ENCODE data around the gene TWIST2.

Gene TWIST2

DNA sequence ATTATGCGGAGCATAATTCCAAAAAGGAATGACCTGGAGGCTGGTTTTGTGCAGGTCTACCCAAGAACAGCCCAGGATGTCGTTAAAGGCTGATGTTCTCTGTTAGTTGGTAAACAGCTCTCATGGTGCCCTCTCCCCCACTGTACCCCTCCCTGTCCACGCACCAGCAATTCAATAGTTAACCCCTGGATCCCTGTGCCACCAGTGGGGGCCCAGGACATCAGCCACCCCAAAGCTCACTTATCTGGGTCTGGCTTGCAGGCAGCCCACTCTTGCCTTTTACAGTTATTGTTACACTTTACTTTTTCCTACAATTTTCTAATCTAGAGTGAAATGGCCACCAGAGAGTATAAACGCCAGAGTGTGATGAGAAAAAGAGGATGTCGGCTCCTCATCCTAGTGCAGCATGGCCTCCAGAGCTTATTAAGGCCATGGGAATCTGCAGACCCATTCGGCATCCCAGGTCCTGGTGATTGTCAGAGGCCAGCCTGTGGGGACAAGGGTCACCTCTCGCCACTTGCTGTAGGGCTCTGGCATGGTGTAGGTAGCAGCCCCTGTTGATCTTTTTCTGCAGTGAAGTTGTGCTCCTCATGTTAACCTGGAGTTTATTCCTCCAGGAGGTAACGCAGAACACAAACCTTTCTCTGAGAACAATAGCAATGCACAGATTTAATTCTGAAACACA, 30.3 kb downstream of the TWIST2 start:
- no CpG with 5 or more reads among the region's 8 CpGs for WGBS, 2 donors (ENCODE audit: extremely low coverage in 2 of 2, insufficient read length in 2 of 2, insufficient replicate concordance in 1 of 2)
- H4K91ac ChIP-seq (ENCODE audit: low read depth, low read length, poor library complexity) = no peak overlapping the region
- H3K4me2 ChIP-seq (ENCODE audit: insufficient read depth, low read length, poor library complexity, severe bottlenecking) = no peak overlapping the region
- no peak overlapping the region for H2BK5ac ChIP-seq (ENCODE audit: low read length)
- peaks cover 0 to 3% of the 10 kb centered on the region in 2 donors for H3K4me1 ChIP-seq (ENCODE audit: control insufficient read depth in 2 of 2, insufficient read depth in 1 of 2, low read depth in 1 of 2, low read length in 2 of 2)
- no peak overlapping the region for H2BK120ac ChIP-seq (ENCODE audit: low read depth, low read length)
- H3K9ac ChIP-seq (ENCODE audit: low read depth, low read length, poor library complexity) = no peak overlapping the region
- no peak overlapping the region for H4K8ac ChIP-seq (ENCODE audit: low read depth, low read length)
- H3K27me3 ChIP-seq (ENCODE audit: control insufficient read depth in 3 of 3, insufficient read depth in 3 of 3, low read depth in 1 of 3, low read length in 3 of 3) = no peaks in the 10 kb centered on the region
- H2AFZ ChIP-seq (ENCODE audit: low read length) = no peak overlapping the region
- no peak overlapping the region for H3K27ac ChIP-seq (replicated peaks; ENCODE audit: low read length)
- H3K18ac ChIP-seq (ENCODE audit: low read length) = peak overlapping the region; percentile 13
- H3K4ac ChIP-seq (ENCODE audit: low read length) = no peak overlapping the region
- no peak overlapping the region for H3K14ac ChIP-seq (ENCODE audit: low read length)
- H3K23ac ChIP-seq (ENCODE audit: low read depth, low read length, poor library complexity) = no peak overlapping the region
- DNase-seq (ENCODE audit: low spot score) = no peak
- H2AK5ac ChIP-seq (ENCODE audit: low read depth, low read length) = no peak overlapping the region
- H3K79me1 ChIP-seq (ENCODE audit: low read depth, low read length) = no peaks in the 10 kb centered on the region
- H3K9me3 ChIP-seq (replicated peaks in 1 of 2; ENCODE audit: control insufficient read depth in 2 of 2, insufficient read depth in 1 of 2, low read depth in 1 of 2, low read length in 2 of 2) = no peaks in the 10 kb centered on the region
- H3K4me3 ChIP-seq (ENCODE audit: low read length in 2 of 2) = no peak overlapping the region
- H2BK12ac ChIP-seq (ENCODE audit: low read length) = no peak overlapping the region
- no peaks in the 10 kb centered on the region for H3K36me3 ChIP-seq (replicated peaks in 1 of 2; ENCODE audit: control insufficient read depth in 2 of 2, insufficient read depth in 2 of 2, low read length in 2 of 2)
- H2BK15ac ChIP-seq (ENCODE audit: low read length) = no peak overlapping the region

GRCh38 chr2:238879043-238879442, 31.2 kb downstream of the TWIST2 start:
- H2BK5ac ChIP-seq (ENCODE audit: low read length) = no peak overlapping the region
- H3K23ac ChIP-seq (ENCODE audit: low read depth, low read length, poor library complexity) = no peak overlapping the region
- H3K4me1 ChIP-seq (ENCODE audit: control insufficient read depth in 2 of 2, insufficient read depth in 1 of 2, low read depth in 1 of 2, low read length in 2 of 2) = peaks cover 0 to 3% of the 10 kb centered on the region in 2 donors
- H2BK12ac ChIP-seq (ENCODE audit: low read length) = no peak overlapping the region
- no peaks in the 10 kb centered on the region for H3K36me3 ChIP-seq (replicated peaks in 1 of 2; ENCODE audit: control insufficient read depth in 2 of 2, insufficient read depth in 2 of 2, low read length in 2 of 2)
- no peak overlapping the region for H3K18ac ChIP-seq (ENCODE audit: low read length)
- H3K27me3 ChIP-seq (ENCODE audit: control insufficient read depth in 3 of 3, insufficient read depth in 3 of 3, low read depth in 1 of 3, low read length in 3 of 3) = no peaks in the 10 kb centered on the region
- no peak overlapping the region for H2BK120ac ChIP-seq (ENCODE audit: low read depth, low read length)
- H2AK5ac ChIP-seq (ENCODE audit: low read depth, low read length) = no peak overlapping the region
- no peak for DNase-seq (ENCODE audit: low spot score)
- no peak overlapping the region for H4K8ac ChIP-seq (ENCODE audit: low read depth, low read length)
- no peak overlapping the region for H3K4me2 ChIP-seq (ENCODE audit: insufficient read depth, low read length, poor library complexity, severe bottlenecking)
- no CpG with 5 or more reads among the region's 6 CpGs for WGBS, 2 donors (ENCODE audit: extremely low coverage in 2 of 2, insufficient read length in 2 of 2, insufficient replicate concordance in 1 of 2)
- no peak overlapping the region for H3K4ac ChIP-seq (ENCODE audit: low read length)
- no peaks in the 10 kb centered on the region for H3K79me1 ChIP-seq (ENCODE audit: low read depth, low read length)
- H2BK15ac ChIP-seq (ENCODE audit: low read length) = no peak overlapping the region
- no peak overlapping the region for H3K27ac ChIP-seq (replicated peaks; ENCODE audit: low read length)
- no peak overlapping the region for H4K91ac ChIP-seq (ENCODE audit: low read depth, low read length, poor library complexity)
- H3K4me3 ChIP-seq (ENCODE audit: low read length in 2 of 2) = no peak overlapping the region
- H2AFZ ChIP-seq (ENCODE audit: low read length) = no peak overlapping the region
- H3K14ac ChIP-seq (ENCODE audit: low read length) = no peak overlapping the region
- H3K9ac ChIP-seq (ENCODE audit: low read depth, low read length, poor library complexity) = no peak overlapping the region
- H3K9me3 ChIP-seq (replicated peaks in 1 of 2; ENCODE audit: control insufficient read depth in 2 of 2, insufficient read depth in 1 of 2, low read depth in 1 of 2, low read length in 2 of 2) = no peaks in the 10 kb centered on the region

DNA sequence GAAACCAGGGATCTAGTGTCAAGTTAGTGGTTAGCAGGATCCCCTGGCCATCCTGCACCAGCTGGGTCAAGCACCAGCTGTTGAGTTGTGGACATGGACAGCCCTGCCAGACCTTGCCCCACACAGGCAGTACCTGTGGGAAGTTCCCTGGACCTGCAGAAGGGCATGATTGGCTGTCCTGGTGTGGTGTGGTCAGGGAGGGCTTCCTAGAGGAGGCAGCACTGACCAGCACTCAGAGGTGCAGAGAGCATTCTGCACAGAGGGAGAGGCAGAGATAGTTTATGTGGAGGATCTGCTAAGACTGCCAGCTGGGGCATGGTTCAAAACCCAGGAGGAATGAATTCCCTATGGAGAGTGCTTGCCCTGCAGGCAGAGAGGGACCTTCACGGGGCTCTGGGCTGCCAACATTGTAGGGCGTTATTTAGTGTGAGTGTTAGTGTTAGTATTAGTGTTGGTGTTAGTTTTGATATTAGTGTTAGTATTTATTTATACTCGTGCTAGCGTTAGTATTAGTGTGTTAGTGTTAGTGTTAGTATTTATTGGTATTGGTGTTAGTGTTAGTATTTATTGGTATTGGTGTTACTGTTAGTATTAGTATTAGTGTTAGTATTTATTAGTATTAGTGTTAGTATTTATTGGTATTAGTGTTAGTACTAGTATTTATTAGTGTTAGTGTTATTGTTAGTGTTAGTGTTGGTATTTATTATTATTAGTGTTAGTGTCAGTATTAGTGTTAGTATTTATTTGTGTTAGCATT, 31.9 kb downstream of the TWIST2 start:
- 100% methylated on average over 1 to 3 of the region's 4 CpGs for WGBS, 2 donors (ENCODE audit: extremely low coverage in 2 of 2, insufficient read length in 2 of 2, insufficient replicate concordance in 1 of 2)
- no peak overlapping the region for H3K27ac ChIP-seq (replicated peaks; ENCODE audit: low read length)
- peak overlapping the region; percentile 62 for H3K18ac ChIP-seq (ENCODE audit: low read length)
- H2AK5ac ChIP-seq (ENCODE audit: low read depth, low read length) = peak overlapping the region; percentile 83
- no peaks in the 10 kb centered on the region for H3K36me3 ChIP-seq (replicated peaks in 1 of 2; ENCODE audit: control insufficient read depth in 2 of 2, insufficient read depth in 2 of 2, low read length in 2 of 2)
- no peak overlapping the region for H3K23ac ChIP-seq (ENCODE audit: low read depth, low read length, poor library complexity)
- H4K8ac ChIP-seq (ENCODE audit: low read depth, low read length) = no peak overlapping the region
- no peak overlapping the region for H2AFZ ChIP-seq (ENCODE audit: low read length)
- H2BK120ac ChIP-seq (ENCODE audit: low read depth, low read length) = no peak overlapping the region
- DNase-seq (ENCODE audit: low spot score) = no peak
- no peak overlapping the region for H2BK5ac ChIP-seq (ENCODE audit: low read length)
- H3K79me1 ChIP-seq (ENCODE audit: low read depth, low read length) = no peaks in the 10 kb centered on the region
- no peak overlapping the region for H4K91ac ChIP-seq (ENCODE audit: low read depth, low read length, poor library complexity)
- no peak overlapping the region for H3K14ac ChIP-seq (ENCODE audit: low read length)
- H3K9ac ChIP-seq (ENCODE audit: low read depth, low read length, poor library complexity) = peak overlapping the region; percentile 27
- H3K9me3 ChIP-seq (replicated peaks in 1 of 2; ENCODE audit: control insufficient read depth in 2 of 2, insufficient read depth in 1 of 2, low read depth in 1 of 2, low read length in 2 of 2) = no peaks in the 10 kb centered on the region
- H3K4me3 ChIP-seq (ENCODE audit: low read length in 2 of 2) = no peak overlapping the region
- no peak overlapping the region for H2BK12ac ChIP-seq (ENCODE audit: low read length)
- H3K4me1 ChIP-seq (ENCODE audit: control insufficient read depth in 2 of 2, insufficient read depth in 1 of 2, low read depth in 1 of 2, low read length in 2 of 2) = peaks cover 0 to 3% of the 10 kb centered on the region in 2 donors
- H2BK15ac ChIP-seq (ENCODE audit: low read length) = no peak overlapping the region
- H3K4me2 ChIP-seq (ENCODE audit: insufficient read depth, low read length, poor library complexity, severe bottlenecking) = no peak overlapping the region
- H3K27me3 ChIP-seq (ENCODE audit: control insufficient read depth in 3 of 3, insufficient read depth in 3 of 3, low read depth in 1 of 3, low read length in 3 of 3) = no peaks in the 10 kb centered on the region
- no peak overlapping the region for H3K4ac ChIP-seq (ENCODE audit: low read length)

- Histone ChIP-seq H4K8ac (ENCODE audit: low read depth, low read length) (no peak overlapping the region), H3K27ac (replicated peaks; ENCODE audit: low read length) (no peak overlapping the region), H4K91ac (ENCODE audit: low read depth, low read length, poor library complexity) (no peak overlapping the region), H3K79me1 (ENCODE audit: low read depth, low read length) (no peaks in the 10 kb centered on the region), H3K4me2 (ENCODE audit: insufficient read depth, low read length, poor library complexity, severe bottlenecking) (no peak overlapping the region), H3K18ac (ENCODE audit: low read length) (no peak overlapping the region), H3K9me3 (replicated peaks in 1 of 2; ENCODE audit: control insufficient read depth in 2 of 2, insufficient read depth in 1 of 2, low read depth in 1 of 2, low read length in 2 of 2) (no peaks in the 10 kb centered on the region), H2BK120ac (ENCODE audit: low read depth, low read length) (no peak overlapping the region), H3K4me3 (ENCODE audit: low read length in 2 of 2) (no peak overlapping the region), H3K14ac (ENCODE audit: low read length) (no peak overlapping the region), H2AFZ (ENCODE audit: low read length) (no peak overlapping the region), H3K36me3 (replicated peaks in 1 of 2; ENCODE audit: control insufficient read depth in 2 of 2, insufficient read depth in 2 of 2, low read length in 2 of 2) (no peaks in the 10 kb centered on the region), H3K23ac (ENCODE audit: low read depth, low read length, poor library complexity) (no peak overlapping the region), H3K9ac (ENCODE audit: low read depth, low read length, poor library complexity) (no peak overlapping the region), H2BK12ac (ENCODE audit: low read length) (no peak overlapping the region), H2BK5ac (ENCODE audit: low read length) (no peak overlapping the region), H3K4me1 (ENCODE audit: control insufficient read depth in 2 of 2, insufficient read depth in 1 of 2, low read depth in 1 of 2, low read length in 2 of 2) (peaks cover 0 to 3% of the 10 kb centered on the region in 2 donors), H3K27me3 (ENCODE audit: control insufficient read depth in 3 of 3, insufficient read depth in 3 of 3, low read depth in 1 of 3, low read length in 3 of 3) (no peaks in the 10 kb centered on the region), H3K4ac (ENCODE audit: low read length) (no peak overlapping the region), H2BK15ac (ENCODE audit: low read length) (no peak overlapping the region), H2AK5ac (ENCODE audit: low read depth, low read length) (no peak overlapping the region)
- no peak for DNase-seq (ENCODE audit: low spot score)
- WGBS, 2 donors (ENCODE audit: extremely low coverage in 2 of 2, insufficient read length in 2 of 2, insufficient replicate concordance in 1 of 2) = 100% methylated on average over 1 to 2 of the region's 7 CpGs
These were observed 33.6 kb downstream of the TWIST2 start for GRCh38 chr2:238881353-238882081.

Data from neuronal stem cell (in vitro differentiated cells).